Hepatocyte (in vitro differentiated cells): ENCODE measurements around the gene DPPA3. TPM values are rescaled to one million over a fixed set of nuclear protein-coding genes. Genes with fewer than 3 reads are reported as not detected.

Experiments
- DNase-seq: peaks from one replicate; pipeline ENCODE4 v3.0.0-alpha.2; 2016; ENCODE audit warnings: low spot score
- H2AFZ ChIP-seq: fragments of 200-600 bp; sonication (generic); 2 replicates; pipeline ENCODE4 v1.6.0; 2016; ENCODE audit warnings: antibody characterized with exemption, mild to moderate bottlenecking
- H3K27ac ChIP-seq: fragments of 200-600 bp; sonication (generic); 2 replicates; pipeline ENCODE4 v1.5.1; 2016; ENCODE audit warnings: mild to moderate bottlenecking
- H3K27me3 ChIP-seq: fragments of 200-600 bp; sonication (generic); 2 replicates; pipeline ENCODE4 v1.6.1; 2016
- H3K36me3 ChIP-seq: fragments of 200-600 bp; sonication (generic); replicated peaks from 2 replicates; pipeline ENCODE4 v1.5.1; 2016; ENCODE audit warnings: low read depth; ENCODE audit not compliant: insufficient read depth
- H3K4me1 ChIP-seq: fragments of 200-600 bp; sonication (generic); 2 replicates; pipeline ENCODE4 v1.5.1; 2016; ENCODE audit warnings: mild to moderate bottlenecking, moderate library complexity; ENCODE audit not compliant: insufficient read depth
- H3K4me2 ChIP-seq: fragments of 200-600 bp; sonication (generic); 2 replicates; pipeline ENCODE4 v1.6.0; 2016
- H3K4me3 ChIP-seq: fragments of 200-600 bp; sonication (generic); 2 replicates; pipeline ENCODE4 v1.5.1; 2016; ENCODE audit warnings: mild to moderate bottlenecking
- H3K79me2 ChIP-seq: fragments of 200-600 bp; sonication (generic); 2 replicates; pipeline ENCODE4 v1.6.0; 2017; ENCODE audit warnings: mild to moderate bottlenecking
- H3K9me2 ChIP-seq: fragments of 200-600 bp; sonication (generic); replicated peaks from 2 replicates; pipeline ENCODE4 v1.6.0; 2017; ENCODE audit warnings: mild to moderate bottlenecking; ENCODE audit not compliant: insufficient read depth
- H3K9me3 ChIP-seq: fragments of 200-600 bp; sonication (generic); 2 replicates; pipeline ENCODE4 v1.5.1; 2016; ENCODE audit warnings: low read depth, mild to moderate bottlenecking
- H4K20me1 ChIP-seq: fragments of 200-600 bp; sonication (generic); 2 replicates; pipeline ENCODE4 v1.6.0; 2016; ENCODE audit warnings: mild to moderate bottlenecking; ENCODE audit not compliant: insufficient read depth, poor library complexity, severe bottlenecking
- CTCF ChIP-seq: fragments of 200-600 bp; sonication (generic); IDR thresholded peaks from 2 replicates; pipeline ENCODE4 v1.5.1; 2016; ENCODE audit warnings: antibody characterized with exemption, mild to moderate bottlenecking; ENCODE audit not compliant: poor library complexity
- EZH2 ChIP-seq: fragments of 200-600 bp; sonication (generic); IDR thresholded peaks from 2 replicates; pipeline ENCODE4 v1.6.1; 2016; ENCODE audit warnings: antibody characterized with exemption, mild to moderate bottlenecking, borderline replicate concordance
- EZH2phosphoT487 ChIP-seq: fragments of 200-600 bp; sonication (generic); IDR thresholded peaks from one replicate; pipeline ENCODE4 v1.6.1; 2018; ENCODE audit warnings: antibody characterized with exemption, mild to moderate bottlenecking, low read depth, moderate library complexity; ENCODE audit not compliant: unreplicated experiment, severe bottlenecking
- WGBS: methylation state at CpG from one replicate; pipeline ENCODE4 v1.1.6; 2016; ENCODE audit warnings: low lambda C conversion rate; ENCODE audit errors: missing lambda C conversion rate; 5-methylcytosine and 5-hydroxymethylcytosine counted together
- polyA plus RNA-seq: library from polyadenylated mRNA; unstranded; fragments of >200 nt; fragmentation: Nextera tagmentation; extraction: Ambion mirVana; gene quantifications from 2 replicates; pipeline ENCODE4 v1.2.1, GENCODE V29; 2016
- total RNA-seq: library from RNA; depleted of rRNA; stranded (reverse); fragments of >200 nt; gene quantifications from 2 replicates; pipeline ENCODE4 v1.2.3, GENCODE V29; 2014

DPPA3 gene
- total and polyA plus RNA-seq, 2 experiments from 2014 or later: 0.23 to 0.80 TPM

GRCh38 chr12:7705846-7706245, 5.4 kb upstream of the DPPA3 start:
- Histone ChIP-seq H4K20me1 (no peaks in the 10 kb centered on the region), H3K36me3 (no peaks in the 10 kb centered on the region), H3K9me3 (no peaks in the 10 kb centered on the region), H3K9me2 (no peaks in the 10 kb centered on the region), H3K4me1 (no peaks in the 10 kb centered on the region), H2AFZ (no peak overlapping the region), H3K27me3 (no peaks in the 10 kb centered on the region), H3K4me2 (no peak overlapping the region), H3K79me2 (no peaks in the 10 kb centered on the region), H3K4me3 (no peak overlapping the region), H3K27ac (no peak overlapping the region)
- no peak for DNase-seq
- no peak for TF ChIP-seq EZH2phosphoT487
- no peak for TF ChIP-seq CTCF
- no peak for TF ChIP-seq EZH2
- 96% methylated on average over 23 of the region's 29 CpGs for WGBS

GRCh38 chr12:7709969-7710675, 1.1 kb upstream of the DPPA3 start:
- no peak overlapping the region for H2AFZ ChIP-seq
- no peak for DNase-seq
- WGBS: 34% methylated on average over 8 of the region's 8 CpGs
- H3K4me1 ChIP-seq: no peaks in the 10 kb centered on the region
- H3K36me3 ChIP-seq: no peaks in the 10 kb centered on the region
- no peak overlapping the region for H3K27ac ChIP-seq
- no peaks in the 10 kb centered on the region for H3K9me3 ChIP-seq
- H4K20me1 ChIP-seq: no peaks in the 10 kb centered on the region
- H3K79me2 ChIP-seq: no peaks in the 10 kb centered on the region
- H3K4me2 ChIP-seq: no peak overlapping the region
- H3K9me2 ChIP-seq: no peaks in the 10 kb centered on the region
- no peak overlapping the region for H3K4me3 ChIP-seq
- no peaks in the 10 kb centered on the region for H3K27me3 ChIP-seq
- TF ChIP-seq EZH2phosphoT487 (no peak), EZH2 (no peak), CTCF (no peak)

GRCh38 chr12:7712841-7713442, 1.7 kb downstream of the DPPA3 start:
- no peak for DNase-seq
- no peaks in the 10 kb centered on the region for H3K4me1 ChIP-seq
- H3K79me2 ChIP-seq: no peaks in the 10 kb centered on the region
- H4K20me1 ChIP-seq: no peaks in the 10 kb centered on the region
- H3K4me2 ChIP-seq: no peak overlapping the region
- no peak for TF ChIP-seq CTCF
- no peak for TF ChIP-seq EZH2phosphoT487
- TF ChIP-seq EZH2: no peak
- no peak overlapping the region for H3K4me3 ChIP-seq
- no peaks in the 10 kb centered on the region for H3K27me3 ChIP-seq
- no peaks in the 10 kb centered on the region for H3K9me2 ChIP-seq
- no peak overlapping the region for H3K27ac ChIP-seq
- H2AFZ ChIP-seq: no peak overlapping the region
- no peaks in the 10 kb centered on the region for H3K36me3 ChIP-seq
- no peaks in the 10 kb centered on the region for H3K9me3 ChIP-seq
- 89% methylated on average over 28 of the region's 28 CpGs for WGBS
